Activated CD8-positive, alpha-beta memory T cell treated with anti-CD3 and anti-CD28 coated beads for 36 hours (primary cell): ENCODE results near the gene DYDC1. TPM values are rescaled to one million over a fixed set of nuclear protein-coding genes. Genes with fewer than 3 reads are reported as not detected.
"Not testable (repeated sequence)": the region's sequence is repeated elsewhere in the genome, so short reads cannot be mapped to it uniquely, and the experiment has no call there.

Experiments
- CTCF ChIA-PET: fragments of 350-600 bp; sonication (Branson Sonifier 250); formaldehyde crosslinking; loops from one replicate; lab custom pipeline; 2021; ENCODE audit warnings: antibody characterized with exemption; lab: Charles Lee
- POLR2A ChIA-PET: fragments of 350-600 bp; sonication (Branson Sonifier 250); formaldehyde crosslinking; loops from one replicate; lab custom pipeline; 2021; ENCODE audit warnings: antibody characterized with exemption; lab: Charles Lee
- total RNA-seq, 2 experiments: library from RNA; stranded (reverse); gene quantifications; one replicate each; pipeline ENCODE4 v1.2.3, GENCODE V29; 2021

The DYDC1 gene
- total RNA-seq, 2 experiments from 2014 or later, result not detected

GRCh38 chr10:80356989-80357850 is 665 bp upstream of the DYDC1 start:
- ChIA-PET POLR2A (no interaction called here), CTCF (interaction anchor here (0.6 to 1.5 kb wide), 2 partner anchors 21 to 240 kb away, joined by 3 to 5 read pairs; no protein-coding TSS in a partner anchor)

GRCh38 chr10:80351220-80351619 is 5.3 kb downstream of the DYDC1 start:
- CTCF ChIA-PET, result no interaction called here
- POLR2A ChIA-PET, result no interaction called here

- CTCF ChIA-PET, result no interaction called here
These were observed 6.3 kb downstream of the DYDC1 start for GRCh38 chr10:80350251-80350650.

GRCh38 chr10:80344912-80345311 is 11.6 kb downstream of the DYDC1 start:
- ChIA-PET POLR2A (no interaction called here), CTCF (no interaction called here)

More at GRCh38 chr10:80350251-80350650, 6.3 kb downstream of the DYDC1 start:
- POLR2A ChIA-PET, result no interaction called here

GRCh38 chr10:80344276-80344675 is 12.3 kb downstream of the DYDC1 start:
- CTCF ChIA-PET, result no interaction called here

GRCh38 chr10:80333983-80334382 is 22.6 kb downstream of the DYDC1 start:
- CTCF ChIA-PET, result no interaction called here
- POLR2A ChIA-PET, result no interaction called here

More at GRCh38 chr10:80344276-80344675, 12.3 kb downstream of the DYDC1 start:
- POLR2A ChIA-PET, result no interaction called here

GRCh38 chr10:80324891-80325364 is 31.6 kb downstream of the DYDC1 start:
- CTCF ChIA-PET, result no interaction called here
- POLR2A ChIA-PET, result no interaction called here

- CTCF ChIA-PET, result no interaction called here
- POLR2A ChIA-PET, result no interaction called here
These were observed 32.5 kb downstream of the DYDC1 start for GRCh38 chr10:80324086-80324485.

- POLR2A ChIA-PET, result no interaction called here
- CTCF ChIA-PET, result no interaction called here
These were observed 33.2 kb downstream of the DYDC1 start for GRCh38 chr10:80323311-80323710.

- CTCF ChIA-PET, result no interaction called here
These were observed 33.8 kb downstream of the DYDC1 start for GRCh38 chr10:80322711-80323110.

GRCh38 chr10:80322158-80322557 is 34.4 kb downstream of the DYDC1 start:
- ChIA-PET POLR2A (no interaction called here), CTCF (no interaction called here)

More at GRCh38 chr10:80322711-80323110, 33.8 kb downstream of the DYDC1 start:
- POLR2A ChIA-PET, result no interaction called here

- ChIA-PET CTCF (no interaction called here), POLR2A (interaction anchor here (0.6 kb wide), 1 partner anchor 153 kb away, joined by 3 read pairs; no protein-coding TSS in a partner anchor)
These were observed 35.4 kb downstream of the DYDC1 start for GRCh38 chr10:80321183-80321582.

GRCh38 chr10:80320377-80320776 is 36.2 kb downstream of the DYDC1 start:
- CTCF ChIA-PET, result interaction anchor here (0.7 kb wide), 1 partner anchor 312 kb away, joined by 3 read pairs; no protein-coding TSS in a partner anchor
- POLR2A ChIA-PET, result no interaction called here

- ChIA-PET POLR2A (no interaction called here), CTCF (interaction anchor here (0.7 kb wide), 1 partner anchor 313 kb away, joined by 3 read pairs; no protein-coding TSS in a partner anchor)
These were observed 36.7 kb downstream of the DYDC1 start for GRCh38 chr10:80319725-80320290.

GRCh38 chr10:80319318-80319717 is 37.2 kb downstream of the DYDC1 start:
- CTCF ChIA-PET, result no interaction called here
- POLR2A ChIA-PET, result no interaction called here

GRCh38 chr10:80318742-80319141 is 37.8 kb downstream of the DYDC1 start:
- POLR2A ChIA-PET, result no interaction called here
- CTCF ChIA-PET, result no interaction called here

GRCh38 chr10:80315391-80315790 is 41.2 kb downstream of the DYDC1 start:
- CTCF ChIA-PET, result no interaction called here
- POLR2A ChIA-PET, result no interaction called here

GRCh38 chr10:80313523-80313922 is 43.0 kb downstream of the DYDC1 start:
- ChIA-PET CTCF (no interaction called here), POLR2A (no interaction called here)

- CTCF ChIA-PET, POLR2A ChIA-PET: not testable (repeated sequence)
These were observed 50.6 kb downstream of the DYDC1 start for GRCh38 chr10:80305989-80306388.

GRCh38 chr10:80296942-80297341 is 59.6 kb downstream of the DYDC1 start:
- ChIA-PET CTCF (no interaction called here), POLR2A (no interaction called here)
